HG02938 (cell line): ENCODE measurements around the gene CLCN6.

Experiments
- ATAC-seq: cut with Tn5 transposase; IDR thresholded peaks from one replicate; pipeline ENCODE4 v1.9.1; 2021; ENCODE audit warnings: mild to moderate bottlenecking, moderate library complexity; ENCODE audit not compliant: unreplicated experiment

The CLCN6 gene

DNA sequence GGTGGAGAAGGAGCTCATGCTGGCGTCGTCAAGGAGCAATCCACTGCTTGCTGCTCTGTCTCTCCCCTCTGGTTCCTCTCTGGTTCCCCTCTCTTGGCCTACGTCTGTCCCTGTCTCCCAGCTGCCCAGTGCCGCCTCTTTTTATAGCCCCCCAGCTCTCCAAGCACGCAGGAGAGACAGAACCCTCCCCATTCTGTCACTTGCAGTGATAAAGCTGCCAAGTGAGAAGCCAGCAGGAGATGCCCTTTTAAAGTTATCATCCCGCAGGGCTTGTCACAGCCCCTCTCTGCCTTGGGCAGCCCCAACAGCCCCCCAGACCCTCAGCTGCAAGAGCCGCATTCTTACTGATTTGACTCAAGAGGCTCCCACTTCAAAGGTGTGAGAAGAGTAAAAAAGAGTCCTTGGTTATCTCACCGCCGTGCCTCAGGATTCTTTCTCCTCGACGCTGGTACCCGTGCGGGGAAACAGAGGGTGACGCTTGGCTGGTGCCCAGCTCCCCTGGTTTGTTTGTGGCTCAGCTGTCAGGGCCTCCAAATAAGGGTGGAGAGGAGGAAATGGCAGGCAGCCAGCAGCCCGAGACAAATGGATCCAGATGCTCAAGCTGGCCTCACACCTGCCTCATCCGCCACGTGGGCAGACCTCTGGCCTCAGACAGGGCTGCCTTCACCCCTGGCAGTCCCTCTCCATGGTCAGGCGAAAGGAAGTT lies 41.8 kb downstream of the CLCN6 start, which contains the start of gene NPPA:
Gene NPPA, minus strand, starts transcription at position 117 of the 706 bp plus-strand sequence. Its CDS starts 99 bp downstream, at position 18.
- ATAC-seq = no peak

DNA sequence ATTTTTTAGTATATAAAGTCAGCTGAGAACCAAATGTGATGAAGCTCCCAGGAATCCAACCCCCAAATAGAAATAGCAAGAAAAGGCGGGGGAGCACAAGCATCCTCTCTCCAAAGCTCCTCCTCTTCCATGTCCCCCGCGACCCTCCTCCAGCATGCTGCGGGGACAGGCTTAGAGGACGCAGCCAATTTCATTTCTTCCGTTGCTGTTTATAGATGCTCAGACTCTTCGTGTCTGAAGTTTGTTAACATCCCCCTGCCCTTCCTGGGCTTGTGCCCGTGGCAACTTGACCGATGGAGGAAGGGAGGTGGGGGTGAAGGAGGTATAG lies 42.3 kb downstream of the CLCN6 start:
- ATAC-seq = no peak

DNA sequence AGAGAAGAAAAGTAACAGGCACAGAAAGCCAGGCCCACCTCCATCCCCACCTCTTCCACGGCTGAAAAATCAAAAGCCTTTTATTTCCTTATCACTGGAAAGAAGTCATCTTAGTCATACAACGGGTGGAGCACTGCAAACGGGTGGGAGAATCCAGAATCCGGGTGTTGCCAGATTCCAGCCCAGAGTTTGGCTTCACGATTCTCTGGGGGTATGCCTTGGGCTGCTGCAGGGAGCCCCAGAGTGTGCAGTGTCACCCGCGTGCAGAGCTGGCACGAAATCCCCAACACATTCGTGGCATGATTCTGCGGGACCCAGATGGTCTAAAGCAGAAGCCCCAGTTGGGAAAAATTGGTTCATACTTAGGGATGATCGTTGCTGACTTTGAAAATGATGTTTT lies 44.2 kb downstream of the CLCN6 start:
- no peak for ATAC-seq

DNA sequence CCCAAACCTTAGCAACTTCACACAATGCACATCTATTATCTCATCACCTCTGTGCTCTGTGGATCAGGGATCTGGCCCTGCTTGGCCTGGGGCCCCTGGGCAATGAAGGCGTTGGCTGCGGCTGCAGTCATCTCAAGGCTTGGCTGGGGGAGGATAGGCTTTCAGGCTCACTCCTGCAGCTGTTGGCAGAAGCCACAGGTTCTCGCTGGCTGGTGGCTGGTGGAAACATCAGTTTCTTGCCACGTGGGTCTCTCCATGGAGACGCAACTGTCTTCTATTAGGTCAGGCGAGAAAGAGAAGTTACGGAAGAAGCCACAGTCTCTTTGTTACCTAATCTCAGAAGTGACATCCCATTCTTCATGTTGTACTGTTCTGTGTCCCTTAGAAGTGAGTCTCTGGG lies 45.2 kb downstream of the CLCN6 start:
- ATAC-seq = no peak

DNA sequence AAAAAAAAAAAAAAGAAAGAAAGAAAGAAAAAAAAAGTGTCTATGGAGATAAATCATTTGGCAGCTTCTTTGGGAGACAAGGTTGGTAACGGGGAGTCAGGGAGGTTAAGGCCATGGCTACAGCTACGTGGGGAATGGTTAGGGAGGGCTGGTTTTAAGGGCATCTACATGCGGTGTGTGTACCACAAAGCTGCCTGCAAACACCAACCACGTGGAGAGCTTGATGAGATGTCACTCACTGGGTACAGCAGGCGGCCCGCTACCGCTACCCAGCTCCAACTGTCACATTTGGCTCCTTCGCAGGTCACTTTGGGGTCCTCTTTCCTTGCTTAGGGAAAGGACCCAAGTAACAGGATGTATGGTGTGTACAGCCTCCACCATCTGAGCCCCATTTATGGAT lies 48.5 kb downstream of the CLCN6 start:
- ATAC-seq = no peak

DNA sequence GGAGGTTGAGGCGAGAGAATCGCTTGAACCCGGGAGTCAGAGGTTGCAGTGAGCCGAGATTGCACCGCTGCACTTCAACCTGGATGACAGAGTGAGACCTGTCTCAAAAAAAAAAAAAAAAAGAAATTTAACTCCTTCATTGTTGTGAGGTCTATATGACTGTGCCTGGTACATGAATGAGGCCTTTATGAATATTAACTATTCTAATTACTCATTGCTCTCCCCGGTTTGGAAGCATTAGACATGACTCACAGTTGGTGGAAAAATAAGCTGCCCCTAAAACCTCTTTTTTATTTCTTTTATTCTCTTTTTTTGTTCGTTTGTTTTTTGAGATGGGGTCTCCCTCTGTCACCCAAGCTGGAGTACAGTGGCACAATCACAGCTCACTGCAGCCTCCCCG lies 49.4 kb downstream of the CLCN6 start:
- no peak for ATAC-seq

DNA sequence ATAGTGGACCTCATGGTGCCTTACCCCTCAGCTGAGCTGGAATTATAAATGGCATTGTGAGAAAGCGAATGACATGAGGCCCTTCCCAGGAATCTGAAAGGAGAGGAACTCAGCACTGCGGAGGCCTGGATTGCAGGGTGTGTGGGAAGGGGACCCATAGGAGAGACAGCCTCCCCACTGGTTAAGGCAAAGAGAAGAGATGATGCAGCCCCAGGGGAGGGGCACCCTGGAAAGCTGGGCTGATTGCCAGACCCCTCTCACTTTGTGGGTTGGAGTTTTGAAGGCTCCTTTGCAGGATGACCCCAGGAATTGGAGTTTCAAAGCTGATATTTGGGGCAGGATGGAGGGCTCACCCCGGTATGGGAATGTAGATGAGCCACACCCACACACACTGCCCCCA lies 50.7 kb downstream of the CLCN6 start:
- ATAC-seq = no peak

DNA sequence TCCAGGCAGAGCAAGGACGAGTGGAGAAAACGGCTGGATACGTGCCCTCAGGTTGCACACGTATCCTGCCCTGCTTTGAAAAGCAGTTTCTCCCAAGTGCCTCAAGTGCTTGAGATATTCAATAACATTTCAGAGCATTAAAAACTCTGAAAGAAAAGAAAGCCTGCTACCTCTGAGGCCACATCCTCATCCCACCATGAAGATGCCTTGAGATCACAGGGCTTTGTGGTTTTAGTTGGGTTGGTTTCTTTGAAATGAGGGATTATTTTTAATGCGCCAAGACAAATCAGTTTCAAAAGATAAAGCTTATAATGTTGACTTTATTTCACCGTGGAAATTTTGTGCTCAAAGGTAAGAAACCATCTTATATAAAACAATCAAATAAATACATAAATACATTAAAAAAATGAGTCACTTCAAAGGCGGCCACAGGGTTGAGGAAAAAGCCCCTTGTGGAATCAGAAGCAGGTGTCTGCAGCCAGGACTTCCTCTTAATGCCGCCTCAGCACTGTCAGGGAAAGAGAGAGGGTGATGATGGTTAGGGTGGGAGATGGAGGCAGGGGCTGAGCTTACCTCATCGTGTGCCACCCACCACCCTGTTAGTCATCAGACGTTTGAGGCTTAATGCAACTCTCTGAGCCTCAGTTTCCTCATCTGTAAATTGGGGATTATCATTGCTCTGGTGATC lies 51.3 kb downstream of the CLCN6 start:
- no peak for ATAC-seq

DNA sequence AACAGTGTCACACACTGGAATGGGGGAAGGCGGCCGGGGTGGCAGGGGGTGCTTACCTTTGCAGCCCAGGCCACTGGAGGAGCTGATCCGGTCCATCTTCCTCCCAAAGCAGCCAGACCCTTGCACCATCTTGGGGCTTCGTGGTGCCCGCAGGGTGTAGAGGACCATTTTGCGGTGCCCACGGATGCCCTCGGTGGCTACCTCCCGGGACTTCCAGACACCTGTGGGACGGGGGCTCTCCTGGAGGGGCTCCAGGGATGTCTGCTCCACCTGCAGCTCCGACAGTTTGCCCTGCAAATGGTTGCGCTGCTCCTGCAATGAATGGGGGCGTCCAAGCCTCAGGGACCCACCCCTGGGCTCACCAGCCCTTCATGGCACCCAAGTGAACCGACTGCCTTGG lies 52.2 kb downstream of the CLCN6 start:
- no peak for ATAC-seq

DNA sequence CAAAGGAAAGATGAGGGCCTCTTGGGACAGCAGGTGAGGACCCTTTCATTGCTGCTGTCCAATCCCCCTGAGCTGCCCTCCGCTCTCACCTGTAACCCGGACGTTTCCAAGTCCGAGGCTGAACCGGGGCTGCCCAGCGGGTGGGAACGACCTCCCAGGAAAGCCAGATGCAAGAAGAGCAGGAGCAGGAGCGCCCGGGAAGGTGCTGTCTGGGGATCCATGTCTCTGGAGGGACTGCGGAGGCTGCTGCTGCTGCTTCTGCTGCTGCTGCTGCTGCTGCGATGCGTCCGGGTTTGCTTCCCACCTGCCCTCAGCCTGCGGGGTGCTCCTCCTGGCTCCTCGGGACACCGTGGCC lies 52.6 kb downstream of the CLCN6 start, which contains the start of gene NPPB:
Gene NPPB, minus strand, starts transcription at position 333 of the 355 bp plus-strand sequence. Its CDS starts 112 bp downstream, at position 221.
- no peak for ATAC-seq

DNA sequence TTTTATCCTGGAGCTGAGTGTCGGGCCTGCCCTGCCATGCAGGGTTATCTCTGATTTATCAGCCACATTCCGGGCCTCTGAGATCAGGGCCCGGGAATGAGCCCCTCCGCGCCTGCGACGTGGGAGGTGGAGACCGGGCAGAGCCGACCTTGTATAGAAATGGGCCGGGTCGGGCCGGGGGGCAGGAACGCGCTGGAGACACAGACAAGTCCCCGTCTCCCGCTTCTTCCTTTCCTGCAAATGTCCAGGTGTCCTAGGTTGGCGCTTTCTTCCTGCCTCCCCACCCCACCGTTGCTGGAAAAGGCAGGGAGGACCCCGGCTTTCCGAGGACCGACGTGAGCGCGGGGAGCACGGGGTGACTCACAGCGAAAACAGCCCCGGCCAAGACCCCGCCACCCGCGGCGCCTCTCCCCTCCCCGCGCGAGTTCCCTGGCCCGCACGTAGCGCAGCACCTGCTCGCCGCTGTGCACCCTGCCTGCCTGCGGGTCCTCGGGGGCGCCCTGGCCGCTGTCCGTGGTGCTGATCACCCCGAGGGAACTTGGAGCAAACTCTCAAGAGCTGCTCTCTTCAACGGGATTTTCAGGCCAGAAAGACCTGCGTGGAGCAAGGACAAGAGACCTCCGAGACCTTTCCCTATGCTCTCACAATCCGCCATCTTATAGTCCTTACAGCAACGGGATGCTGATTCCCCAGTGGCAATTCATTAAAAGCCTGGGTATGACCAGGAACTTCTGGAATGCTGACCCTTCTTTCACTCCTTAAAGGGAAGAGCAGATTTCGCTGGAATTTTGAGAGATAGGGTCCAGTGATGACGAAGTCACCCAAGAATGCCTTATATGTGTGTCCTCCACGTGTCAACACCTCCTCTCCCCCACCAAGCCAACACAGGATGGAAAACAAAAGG lies 53.2 kb downstream of the CLCN6 start:
- ATAC-seq = no peak

DNA sequence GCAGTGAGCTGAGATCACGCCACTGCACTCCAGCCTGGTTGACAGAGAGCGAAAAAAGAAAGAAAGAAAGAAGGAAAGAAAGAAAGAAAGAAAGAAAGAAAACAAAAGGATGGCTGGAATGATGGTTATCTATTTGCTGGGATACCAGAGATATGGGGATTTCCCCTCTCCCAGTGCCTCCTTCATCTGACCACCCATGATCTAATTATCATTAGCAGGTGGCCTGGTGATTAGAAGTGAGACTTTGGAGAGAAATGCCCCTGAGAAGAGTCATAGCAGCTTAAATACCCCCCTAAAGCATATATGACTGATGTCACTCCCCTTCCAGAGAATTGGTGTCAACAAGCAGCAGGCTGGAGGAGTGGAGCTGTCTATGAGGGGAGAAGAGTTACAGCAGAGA lies 54.1 kb downstream of the CLCN6 start:
- no peak for ATAC-seq

DNA sequence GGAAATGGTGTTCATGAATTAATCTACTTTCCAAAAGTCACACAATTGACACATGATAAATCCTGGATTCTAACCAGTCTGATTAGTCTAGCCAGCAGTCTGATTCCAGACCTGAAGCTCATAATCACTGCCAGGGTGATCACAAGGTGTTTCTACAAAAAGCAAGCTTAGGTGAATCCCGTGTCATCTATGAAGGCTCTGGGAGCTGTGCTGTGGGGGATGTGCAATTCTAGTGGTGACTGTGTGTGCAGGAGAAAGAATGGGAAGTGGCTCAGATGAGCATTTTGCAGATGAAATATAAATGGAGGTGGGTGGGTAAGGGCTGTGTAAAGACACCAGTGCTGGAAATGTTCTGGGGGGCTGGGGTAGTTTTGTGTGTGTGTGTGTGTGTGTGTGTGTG lies 54.6 kb downstream of the CLCN6 start:
- ATAC-seq = no peak

DNA sequence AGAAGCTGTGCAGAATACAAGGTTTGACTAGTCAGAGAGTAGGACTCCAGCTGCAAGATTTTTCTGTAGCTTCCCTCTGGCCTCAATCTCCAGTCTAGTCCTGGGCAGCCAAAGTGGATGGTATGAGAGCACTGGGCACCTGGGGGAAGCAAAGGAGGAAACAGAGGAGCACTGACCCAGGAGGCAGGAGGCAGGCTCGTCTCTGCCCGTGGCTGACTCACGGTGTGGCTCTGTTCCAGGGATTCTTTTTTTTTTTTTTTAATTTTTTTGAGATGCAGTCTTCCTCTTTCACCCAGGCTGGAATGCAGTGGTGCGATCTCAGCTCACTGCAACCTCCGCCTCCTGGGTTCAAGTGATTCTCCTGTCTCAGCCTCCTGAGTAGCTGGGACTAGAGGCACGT lies 56.9 kb downstream of the CLCN6 start:
- ATAC-seq = no peak

DNA sequence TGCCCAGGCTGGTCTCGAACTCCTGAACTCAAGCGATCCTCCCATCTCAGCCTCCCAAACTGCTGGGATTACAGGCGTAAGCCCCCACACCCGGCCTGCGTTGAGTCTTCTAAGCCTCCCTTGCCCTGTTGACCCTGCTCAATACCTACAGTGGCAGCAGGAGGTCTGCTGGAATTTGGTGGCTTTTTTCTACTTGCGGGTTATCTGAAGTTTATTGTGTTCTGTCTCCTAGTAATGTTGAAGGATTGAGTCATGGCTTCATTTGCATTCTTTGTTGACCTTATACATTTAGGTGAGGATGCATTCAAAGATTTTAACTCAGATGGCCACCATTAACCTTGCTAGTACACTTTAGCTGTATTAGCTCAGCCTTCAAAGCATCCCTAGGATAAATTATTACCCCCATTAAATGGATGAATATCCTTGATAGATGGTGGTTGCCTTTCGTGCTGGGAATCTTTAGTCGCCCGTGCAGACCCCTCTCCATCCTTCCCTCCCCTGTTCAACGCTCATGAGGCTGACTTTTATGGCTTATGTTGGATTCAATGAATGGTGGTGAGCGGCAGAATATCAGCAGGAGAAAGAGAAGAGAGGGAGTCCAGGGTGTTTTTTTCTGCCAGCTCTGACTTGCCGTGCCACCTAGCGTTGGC lies 62.5 kb downstream of the CLCN6 start:
- ATAC-seq = no peak

DNA sequence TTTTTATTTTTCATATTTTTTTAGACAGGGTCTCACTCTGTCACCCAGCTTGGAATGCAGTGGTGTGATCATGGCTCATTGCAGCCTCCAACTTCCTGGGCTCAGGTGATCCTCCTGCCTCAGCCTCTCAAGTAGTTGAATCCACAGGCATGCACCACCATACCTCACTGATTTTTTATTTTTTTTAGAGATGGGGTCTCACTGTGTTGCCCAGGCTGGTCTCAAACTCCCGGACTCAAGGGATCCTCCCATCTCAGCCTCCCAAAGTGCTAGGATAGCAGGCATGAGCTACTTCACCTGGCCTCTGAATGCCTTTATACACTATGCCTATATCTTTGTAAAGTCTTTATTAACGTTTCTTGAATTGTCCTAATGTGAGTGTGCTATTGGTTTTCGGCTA lies 63.1 kb downstream of the CLCN6 start:
- no peak for ATAC-seq

DNA sequence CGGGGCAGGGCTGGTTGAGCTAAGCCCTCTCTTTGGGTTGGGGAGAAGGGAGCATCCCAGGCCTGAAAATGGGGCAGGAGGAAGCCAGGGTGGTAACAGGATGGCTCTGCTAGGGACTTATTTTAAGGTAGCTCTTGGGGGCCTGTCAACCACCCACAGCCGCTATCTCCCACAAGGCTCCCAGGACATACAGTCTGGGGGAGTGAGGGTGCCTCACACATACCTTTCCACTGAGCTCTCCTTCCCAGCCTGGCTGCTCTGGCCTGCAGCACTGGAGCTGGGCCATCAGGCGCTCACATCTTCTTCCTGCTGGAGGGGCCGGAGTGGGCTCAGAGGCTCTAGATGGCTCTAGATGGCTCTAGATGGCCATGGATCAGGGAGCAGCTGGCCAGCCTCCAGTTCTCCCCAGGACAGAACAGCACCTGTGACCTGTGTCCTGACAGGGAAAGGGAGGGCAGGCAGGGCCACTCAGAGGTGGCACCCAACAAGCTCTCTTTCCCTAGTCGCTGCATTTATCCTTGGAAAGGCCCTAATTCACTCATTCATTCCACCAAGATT lies 63.7 kb downstream of the CLCN6 start:
- no peak for ATAC-seq

DNA sequence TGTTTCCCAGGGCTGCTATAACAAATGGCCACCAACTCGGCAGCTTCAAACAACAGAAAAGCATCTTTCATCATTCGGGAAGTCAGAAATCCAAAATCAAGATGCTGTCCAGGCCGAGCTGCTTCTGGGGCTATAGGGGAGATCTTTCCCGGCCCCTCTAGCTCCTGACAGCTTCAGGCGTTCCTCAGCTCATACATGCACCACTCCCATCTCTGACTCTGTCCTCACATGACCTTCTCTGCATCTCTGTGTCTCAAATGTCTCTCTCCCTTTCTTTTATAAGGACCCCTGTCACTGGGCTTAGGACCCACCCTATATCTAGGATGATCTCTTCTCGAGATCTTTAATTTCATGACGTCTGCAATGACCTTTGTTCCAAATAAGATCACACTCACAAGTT lies 66.6 kb downstream of the CLCN6 start:
- no peak for ATAC-seq

DNA sequence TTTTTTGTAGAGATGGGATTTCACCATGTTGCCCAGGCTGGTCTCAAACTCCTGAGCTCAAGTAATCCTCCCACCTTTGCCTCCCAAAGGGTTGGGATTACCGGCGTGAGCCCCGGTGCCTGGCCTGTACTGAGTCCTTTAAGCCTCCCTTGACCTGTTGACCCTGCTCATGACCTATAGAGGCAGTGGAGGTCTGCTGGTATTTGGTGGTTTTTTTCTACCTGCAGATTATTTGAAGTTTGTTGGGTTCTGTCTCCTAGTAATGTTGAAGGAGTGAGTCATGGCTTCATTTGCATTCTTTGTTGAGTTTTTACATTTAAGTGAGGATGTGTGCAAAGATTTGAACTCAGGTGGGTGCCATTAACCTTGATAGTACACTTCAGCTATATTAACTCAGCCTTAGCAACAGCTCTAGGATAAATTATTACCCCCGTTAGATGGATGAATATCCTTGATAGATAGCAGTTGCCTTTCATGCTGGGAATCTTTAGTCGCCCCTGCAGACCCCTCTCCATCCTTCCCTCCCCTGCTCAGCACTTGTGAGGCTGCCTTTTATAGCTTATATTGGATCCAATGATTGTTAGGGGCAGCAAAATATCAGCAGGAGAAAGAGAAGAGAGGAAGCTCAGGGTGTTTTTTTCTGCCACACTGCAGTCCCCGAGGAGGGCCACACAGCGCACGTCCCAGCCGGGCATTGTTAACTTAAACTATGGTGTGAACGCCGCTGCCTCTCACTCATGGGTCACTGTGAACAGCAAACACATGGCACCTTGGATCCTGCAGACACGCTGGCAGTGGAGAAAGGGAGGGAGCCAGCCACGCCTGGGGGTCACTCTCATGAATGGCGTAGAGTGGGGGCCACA lies 67.6 kb downstream of the CLCN6 start:
- no peak for ATAC-seq

DNA sequence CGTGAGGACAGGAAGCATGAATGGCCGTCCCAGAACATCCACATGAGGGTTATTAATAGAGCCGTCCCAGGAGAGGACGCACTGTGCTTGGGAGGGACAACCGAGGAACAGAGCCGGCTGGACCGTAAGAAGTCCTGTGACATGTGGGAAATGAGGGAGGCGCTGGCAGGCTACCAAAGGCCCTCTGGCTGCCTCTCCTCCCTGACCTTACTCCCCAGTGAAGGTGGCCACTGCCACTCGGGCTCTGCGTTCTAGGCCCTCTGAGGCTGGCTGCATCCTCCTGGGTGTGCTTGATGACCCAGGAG lies 68.2 kb downstream of the CLCN6 start:
- ATAC-seq = no peak
